ENCODE results near the gene APBB1.

The APBB1 gene

DNA sequence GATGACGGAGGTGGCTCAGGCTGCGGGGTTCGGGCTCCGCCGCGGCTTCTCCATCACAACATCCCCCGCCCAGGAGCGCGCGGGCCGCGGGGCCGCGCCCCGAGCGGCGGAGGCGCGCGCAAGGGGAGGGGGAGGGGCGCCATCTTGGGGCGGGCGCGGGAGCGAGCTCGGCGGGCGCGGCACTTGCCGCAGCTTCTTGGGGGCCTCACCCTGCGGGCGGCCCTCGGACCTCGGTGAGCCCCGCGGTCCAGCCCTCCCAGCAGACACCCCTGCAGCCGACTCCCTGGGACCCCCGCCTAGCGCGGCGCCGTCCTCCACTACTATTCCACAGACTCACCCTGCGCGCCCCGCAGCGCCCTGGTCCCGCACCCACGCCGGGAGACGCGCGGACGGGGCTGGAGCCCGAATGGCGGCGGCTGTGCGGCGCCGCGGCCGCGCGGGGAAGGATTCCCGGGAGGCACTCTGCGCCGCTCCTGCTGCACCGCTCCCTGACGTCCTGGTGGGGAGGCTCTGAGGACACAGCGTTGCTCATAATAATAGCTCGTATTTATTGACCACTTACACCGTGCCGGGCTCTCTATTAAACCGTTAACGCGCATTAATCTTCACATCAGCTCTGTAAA lies at the start of gene APBB1:
Gene APBB1 (minus strand): TSS at position 86 of the 623 bp plus-strand sequence. CDS start 7,747 bp downstream, outside the sequence.
- DNase-seq, result peak; percentile 28 to 77 (median 46)

DNA sequence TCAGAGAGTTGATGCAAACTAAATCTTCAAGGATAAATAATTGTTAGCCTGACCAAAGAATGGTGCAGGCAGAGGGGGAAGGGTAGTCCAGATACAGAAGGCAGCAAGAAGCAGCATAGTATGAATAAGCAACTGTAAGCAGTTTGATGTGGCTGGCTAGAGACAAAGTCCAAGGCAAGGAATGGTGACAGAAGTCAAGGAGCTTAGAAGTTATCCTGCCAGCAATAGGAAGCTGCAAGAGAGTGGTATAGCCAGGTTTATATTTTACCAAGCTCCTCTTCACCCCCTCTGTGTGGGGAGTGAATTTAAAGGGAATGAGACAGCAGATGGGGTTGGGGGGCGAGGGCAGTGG lies 40.2 kb upstream of the APBB1 start:
- DNase-seq, result no peak

DNA sequence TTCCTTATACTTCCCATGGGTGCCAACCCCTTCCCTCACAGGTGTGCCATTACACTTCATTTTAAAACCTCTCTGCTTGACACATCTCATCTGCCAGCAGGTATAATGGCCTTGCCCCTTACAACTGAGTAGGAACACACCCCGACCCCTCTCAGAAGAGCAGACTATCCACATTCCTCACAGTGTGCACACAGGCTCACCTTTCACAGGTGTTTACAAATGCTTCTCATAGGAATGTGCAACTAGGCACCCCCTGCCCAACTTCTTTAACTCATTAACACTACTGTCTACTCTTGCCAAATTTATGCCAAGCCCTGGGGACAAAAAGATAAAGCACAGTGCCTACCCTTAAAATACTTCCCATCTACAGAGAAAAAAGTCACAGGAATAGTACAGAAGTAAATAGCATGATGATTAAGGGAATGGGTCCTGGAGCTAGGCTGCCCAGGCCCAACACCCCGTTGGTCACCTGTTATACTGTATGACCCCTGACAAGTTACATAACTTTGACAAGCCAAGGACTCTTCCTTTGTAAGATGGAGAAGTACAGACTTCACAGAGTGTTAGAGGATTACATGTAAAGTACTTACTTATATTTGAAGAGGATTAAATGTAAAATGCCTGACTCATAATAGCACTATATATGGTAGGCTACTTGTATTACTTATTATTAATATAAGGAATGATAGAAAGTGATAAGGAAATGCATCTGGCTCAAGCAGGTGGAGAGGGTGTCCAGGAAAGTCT lies 39.6 kb upstream of the APBB1 start:
- no peak for DNase-seq

DNA sequence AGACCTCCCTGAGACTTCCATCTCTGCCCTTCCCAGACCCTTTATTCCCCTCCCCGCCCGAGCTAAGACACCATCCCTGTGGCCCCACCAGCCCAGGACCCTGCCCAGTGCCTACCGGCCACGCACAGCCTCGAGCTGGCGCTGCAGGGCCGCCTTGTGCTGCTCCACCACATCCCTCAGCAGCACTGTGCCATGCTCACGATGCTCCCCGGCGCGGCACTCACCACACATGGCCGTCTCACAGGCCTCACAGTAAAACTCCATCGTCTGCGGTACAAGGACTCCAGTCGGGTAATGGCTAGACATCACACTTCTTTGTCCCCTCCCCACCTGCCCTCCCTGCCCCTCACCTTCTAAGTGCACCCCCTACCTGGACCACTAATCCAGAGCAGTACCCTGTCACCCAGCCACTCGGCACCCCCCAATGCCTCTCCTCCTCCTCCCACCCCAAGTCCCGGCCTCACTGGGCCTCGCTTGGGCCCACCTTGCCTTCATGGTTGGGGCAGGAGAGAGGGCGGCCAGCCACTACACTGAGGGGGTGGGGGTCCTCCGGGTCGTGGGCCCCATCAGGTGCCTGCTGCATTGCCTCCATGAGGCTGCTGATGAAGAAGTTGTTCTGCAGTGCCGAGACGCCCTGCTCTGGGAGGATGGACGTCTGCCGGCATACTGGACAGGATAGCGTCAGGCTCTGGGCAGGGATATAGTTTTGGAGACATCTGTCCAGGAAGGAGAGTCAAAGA lies 38.9 kb upstream of the APBB1 start:
- DNase-seq, result no peak

DNA sequence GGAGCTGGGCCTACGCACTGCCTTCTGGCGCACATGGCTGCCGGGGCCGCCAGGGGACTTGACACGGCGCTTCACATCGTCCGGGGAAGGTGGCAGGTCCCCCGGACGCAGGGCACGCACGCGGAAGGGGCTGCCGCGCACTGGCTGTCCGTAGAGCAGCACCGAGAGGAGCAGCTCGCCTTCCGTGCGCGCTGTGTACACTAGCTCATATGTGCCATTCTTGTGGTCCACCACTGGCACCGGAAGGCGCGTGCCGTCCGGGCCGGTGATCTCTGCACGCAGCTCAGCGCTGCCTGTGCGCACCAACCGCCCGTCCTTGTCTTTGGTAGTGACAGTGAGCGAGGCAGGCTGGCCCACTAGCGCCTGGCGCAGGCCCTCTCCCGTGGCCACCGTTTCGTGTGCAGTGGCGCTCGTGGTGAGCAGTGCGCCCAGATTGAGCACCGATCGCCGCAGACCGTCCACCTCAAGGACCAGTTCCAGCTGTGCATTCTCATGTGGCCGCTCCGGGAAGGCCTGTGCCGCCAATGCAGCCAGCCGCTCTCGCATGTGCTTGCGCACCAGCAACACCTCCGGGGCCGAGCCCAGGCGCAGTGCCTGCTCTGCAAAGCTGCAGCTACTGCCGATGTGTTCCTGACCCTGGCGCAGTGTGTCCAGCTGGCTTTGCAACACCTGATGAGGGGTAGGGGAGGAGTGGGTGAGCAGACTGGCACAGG lies 37.6 kb upstream of the APBB1 start:
- no peak for DNase-seq

DNA sequence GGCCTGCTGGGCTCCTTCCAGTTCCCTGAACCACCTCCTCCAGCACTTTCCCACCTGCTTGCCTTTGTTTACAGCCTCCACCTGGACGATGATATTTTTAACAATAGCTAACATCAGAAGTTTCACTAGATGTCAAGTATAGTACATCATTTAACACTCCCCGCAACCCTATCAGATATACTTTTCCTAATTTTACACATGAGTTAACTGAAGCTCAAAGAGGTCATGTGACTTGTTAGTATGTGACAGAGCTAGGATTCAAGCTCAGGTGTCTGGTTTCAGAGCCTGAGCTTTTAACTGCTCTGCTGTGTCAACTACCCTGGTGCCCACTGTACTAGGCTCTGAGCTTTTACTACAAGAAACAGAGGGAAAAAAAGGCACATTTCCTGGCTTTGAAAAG lies 36.2 kb upstream of the APBB1 start:
- no peak for DNase-seq

DNA sequence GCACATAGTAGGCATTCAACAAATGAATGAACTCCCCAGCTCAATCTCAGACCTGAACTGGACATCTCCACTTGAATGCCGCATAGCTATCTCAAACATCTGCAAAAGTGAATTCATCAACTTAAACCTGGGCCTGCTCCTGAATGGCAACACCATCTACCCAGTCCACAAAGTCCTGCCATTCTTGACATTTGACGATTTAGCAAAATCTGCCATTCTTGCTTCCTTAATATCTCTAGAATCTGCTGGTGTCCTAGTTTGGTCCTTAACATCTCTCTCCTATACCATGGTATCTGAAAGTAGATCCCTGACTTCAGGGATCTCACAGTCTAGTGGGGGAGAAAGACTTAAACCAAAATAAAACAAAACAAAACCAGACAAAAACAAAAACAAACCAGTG lies 34.3 kb upstream of the APBB1 start:
- DNase-seq, result no peak

DNA sequence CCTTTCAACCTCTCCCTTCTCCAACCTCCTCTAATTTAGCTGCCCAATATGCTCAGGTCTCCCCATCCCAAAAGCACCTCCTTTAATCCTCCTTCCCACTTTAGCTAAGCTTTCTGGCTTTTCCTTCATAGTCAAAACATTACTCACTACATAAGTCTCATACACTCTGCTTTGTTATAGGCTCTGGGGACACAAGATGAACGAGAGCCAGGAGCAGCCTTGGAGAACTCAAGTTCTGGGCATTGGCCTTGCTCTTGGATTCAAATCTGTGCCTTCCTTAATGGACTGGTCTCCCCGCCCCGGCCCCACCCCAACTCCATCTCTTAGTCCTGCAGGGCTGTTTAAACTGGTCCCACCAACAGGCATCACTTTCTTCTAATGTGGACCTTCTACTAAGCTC lies 33.3 kb upstream of the APBB1 start:
- DNase-seq, result no peak

DNA sequence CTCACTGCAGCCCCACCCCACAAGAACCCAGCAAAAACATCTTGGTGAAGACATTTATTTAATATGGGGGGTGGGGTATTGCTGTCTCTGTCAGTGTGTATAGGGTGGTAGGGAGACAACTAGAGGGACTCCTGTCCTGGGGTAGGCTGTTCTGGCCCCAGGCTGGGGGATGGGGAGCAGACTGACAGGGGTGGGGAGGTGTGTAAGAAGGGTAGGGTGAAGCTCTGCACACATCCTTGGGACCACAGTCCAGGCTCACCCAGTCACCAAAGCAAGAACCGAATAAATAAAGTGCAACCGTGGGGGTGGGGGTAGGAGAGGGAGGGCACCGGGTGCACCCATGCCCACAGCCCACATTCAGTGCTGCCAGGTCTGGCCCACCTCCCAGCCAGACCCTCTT lies 29.7 kb upstream of the APBB1 start:
- DNase-seq, result no peak

DNA sequence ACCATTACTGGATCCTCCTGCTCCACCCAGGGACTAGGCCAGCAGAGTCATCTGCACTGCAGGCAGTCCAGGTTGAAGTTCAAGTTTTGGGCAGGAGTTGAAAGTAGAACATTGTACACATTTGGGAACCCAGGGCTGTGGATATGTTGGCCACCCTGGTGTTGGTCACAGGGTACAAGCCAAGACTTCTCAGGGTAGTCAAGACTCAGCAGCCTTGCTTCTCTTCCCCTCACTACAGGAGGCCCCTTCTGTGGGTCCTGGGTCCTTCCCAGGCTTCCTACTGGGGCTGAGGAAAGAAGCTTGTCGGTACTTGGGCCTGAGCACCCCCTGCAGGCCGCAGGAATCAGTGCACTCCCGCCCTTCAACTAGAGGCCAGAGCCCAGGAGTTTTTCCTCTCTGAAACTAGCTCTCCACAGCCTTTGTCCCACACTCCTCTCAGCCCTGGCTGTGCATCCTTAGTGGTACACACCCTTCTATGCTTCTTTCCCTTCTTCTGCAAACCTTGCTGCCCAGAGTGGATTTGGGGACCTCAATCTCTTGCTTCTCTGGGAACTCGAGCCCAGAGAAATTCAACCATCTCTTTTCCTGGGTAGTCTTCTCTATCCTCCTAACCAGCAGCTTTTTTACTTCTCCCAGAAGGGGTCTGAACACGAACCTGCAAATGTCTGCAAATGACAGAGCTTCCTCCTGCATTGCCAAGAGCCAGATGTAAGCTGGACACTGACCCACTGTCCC lies 24.5 kb upstream of the APBB1 start:
- DNase-seq, result peak in 3 of 4 experiments; percentile 7 to 48 (median 18)

DNA sequence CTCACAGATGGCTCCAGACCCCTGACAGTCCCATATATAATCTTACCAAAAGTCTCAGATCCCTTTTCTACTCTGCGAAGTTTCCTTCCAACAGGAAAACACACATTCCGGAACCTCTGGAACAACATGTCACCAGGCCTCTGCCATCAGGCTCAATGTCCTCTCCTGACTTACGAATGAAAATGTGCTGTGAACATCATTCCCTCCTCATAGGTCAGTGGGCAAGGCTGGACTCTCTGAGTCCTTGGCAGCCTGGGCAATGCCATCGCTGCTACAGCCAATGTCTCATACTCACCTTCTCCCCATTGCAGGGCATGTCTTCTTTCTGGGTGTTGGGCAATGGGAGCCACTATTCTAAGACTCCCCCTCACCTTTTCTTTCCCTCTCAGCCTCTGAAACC lies 23.5 kb upstream of the APBB1 start:
- DNase-seq, result no peak

DNA sequence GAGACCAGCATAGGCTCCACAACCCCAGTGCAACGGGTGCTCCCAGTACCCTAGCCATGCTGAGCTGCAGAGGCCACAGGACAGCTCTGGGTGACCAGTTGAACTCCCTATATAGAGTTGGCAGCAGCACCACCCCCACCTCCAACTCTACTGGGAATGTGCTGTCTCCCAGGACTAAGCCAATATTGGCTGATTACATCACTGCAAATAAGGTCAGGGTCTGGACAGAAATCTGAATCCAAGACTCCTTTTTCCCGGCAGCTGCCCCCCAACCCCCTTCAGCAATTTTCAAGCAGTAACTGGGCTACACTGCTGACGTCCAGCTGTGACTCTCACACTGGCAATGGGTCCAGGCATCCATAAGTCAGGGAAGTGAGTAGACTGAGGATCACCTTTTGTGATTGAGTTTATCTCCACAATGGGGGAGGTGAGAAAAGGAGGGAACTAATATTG lies 22.0 kb upstream of the APBB1 start, which contains the start of gene HPX:
Gene HPX (minus strand): TSS at position 82 of the 453 bp plus-strand sequence. CDS start 24 bp downstream, at position 58.
- DNase-seq, result no peak

DNA sequence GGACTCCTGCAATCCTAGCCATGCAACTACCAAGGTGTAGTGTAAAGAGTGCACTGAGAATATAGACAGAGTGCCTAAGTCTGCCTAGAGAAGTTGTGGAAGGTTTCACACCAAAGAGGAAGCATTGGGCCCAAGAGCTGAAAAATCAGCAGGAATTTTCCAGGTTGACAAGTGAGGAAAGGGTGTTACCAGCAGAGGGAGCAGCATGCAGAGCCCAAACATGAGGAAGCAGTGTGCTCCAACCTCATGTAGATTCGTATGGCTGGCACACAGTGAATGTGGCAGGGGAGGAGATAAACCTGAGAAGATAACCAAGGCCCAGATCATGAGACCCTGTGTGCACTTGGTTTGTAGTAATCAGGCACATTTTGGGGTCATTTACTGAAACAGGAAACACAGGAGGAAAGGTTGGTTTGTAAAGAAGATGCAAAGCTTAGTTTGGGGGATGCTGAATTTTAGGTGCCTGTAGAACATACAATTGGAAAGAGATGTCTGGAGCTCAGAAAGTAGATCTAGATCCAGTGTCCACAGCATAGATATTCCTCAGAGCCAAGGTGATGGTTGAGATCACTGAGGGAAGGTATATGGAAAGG lies 20.2 kb upstream of the APBB1 start:
- DNase-seq, result peak in 1 of 4 experiments; percentile 8

DNA sequence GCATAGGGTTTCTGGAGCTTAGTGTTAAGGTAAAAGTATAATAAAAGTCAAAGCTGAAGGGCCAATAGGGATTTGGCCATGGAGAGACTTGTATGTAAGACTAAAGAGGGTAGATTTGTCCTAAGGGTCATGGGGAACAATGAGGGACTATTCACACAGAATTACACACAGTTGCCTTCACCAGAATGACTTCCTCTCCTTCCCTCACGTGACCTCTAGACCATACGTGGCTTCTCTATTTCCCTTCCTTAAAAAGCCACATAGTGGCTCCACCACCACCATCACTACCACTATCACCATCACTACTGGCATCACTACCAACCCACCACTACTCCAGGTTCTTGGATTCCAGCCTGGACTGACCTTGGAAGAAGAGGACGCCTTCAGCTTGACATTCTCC lies 19.1 kb upstream of the APBB1 start:
- DNase-seq, result no peak

DNA sequence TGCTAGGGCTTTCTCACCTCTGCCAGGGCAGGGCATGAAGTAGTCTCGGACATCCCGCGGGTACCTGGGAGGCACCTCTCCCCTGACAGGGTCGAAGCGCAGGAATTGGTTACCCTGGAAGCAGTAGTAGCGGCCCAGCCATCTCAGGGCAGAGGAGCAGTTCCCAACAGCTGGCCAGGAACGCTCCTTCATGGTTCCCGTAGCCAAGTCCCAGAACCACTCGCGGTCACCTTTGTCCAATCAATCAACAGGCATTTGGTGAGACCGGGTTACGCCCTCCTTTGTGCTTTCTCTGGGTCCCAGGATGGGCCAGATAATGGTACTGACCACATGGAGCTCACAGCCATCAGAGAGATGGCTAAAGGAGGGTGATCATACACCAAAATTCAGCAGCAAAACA lies 18.5 kb upstream of the APBB1 start:
- no peak for DNase-seq

DNA sequence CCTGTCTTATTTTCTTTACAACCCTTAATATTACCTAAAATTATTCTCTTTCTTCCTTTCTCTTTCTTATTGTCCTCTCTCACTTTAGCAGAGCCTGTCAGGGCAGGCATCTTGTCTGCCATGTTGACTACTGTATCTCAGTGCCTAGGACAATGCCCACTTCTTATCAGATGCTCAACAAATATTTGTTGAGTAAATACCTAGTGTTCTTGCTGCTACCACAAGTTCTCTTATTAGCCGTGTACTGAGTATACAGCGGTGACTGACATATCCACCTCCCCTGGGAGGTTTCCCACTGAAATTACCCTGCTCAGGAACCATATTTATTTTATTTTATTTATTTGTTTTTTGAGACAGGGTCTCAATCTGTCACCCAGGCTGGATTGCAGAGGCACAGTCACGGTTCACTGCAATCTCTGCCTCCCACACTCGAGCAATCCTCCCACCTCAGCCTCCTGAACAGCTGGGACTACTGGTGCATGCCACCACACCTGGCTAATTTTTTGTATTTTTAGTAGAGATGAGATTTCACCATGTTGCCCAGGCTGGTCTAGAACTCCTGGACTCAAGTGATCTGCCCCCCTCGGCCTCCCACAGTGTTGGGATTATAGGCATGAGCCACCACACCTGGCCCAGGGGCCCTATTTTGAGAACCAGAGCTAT lies 15.2 kb upstream of the APBB1 start:
- DNase-seq, result no peak

DNA sequence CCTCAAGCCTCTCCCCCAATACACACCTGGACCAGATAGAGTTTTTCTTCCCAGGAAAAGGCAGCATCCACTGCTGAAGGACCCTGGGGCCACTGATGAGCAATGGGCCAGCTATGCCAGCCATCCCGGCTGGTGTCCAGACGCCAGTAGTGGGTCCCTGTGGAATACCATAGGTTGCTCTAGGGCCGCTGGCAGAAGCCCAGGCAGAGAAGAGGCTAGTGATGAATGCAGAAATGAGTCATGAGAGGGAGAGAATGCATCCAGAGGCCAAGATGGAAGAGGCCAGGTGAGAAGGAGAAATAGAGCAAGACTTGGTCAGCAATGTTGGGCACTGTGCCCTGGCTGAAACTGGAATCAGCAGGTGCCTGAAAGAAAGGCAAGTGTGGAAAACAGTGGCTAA lies 13.0 kb upstream of the APBB1 start:
- DNase-seq, result no peak

DNA sequence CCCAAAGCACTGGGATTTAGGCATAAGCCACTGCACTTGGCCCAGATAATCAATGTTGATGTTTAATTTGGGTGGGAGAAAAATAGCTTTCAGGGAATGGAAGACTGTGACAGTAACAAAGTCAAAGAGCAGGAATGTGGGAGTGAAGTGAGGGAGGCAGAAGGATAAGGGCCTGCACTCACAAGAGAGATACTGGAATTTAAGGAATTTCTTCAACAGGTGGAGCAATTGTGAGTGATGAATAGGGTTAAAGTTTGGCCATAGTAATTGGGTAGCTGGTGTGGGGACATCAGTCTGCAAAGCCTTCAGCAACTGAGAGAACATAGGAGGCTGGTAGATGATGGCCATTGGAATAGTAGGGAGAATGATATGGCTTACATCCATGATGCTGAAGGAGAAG lies 8.6 kb upstream of the APBB1 start:
- DNase-seq, result no peak

DNA sequence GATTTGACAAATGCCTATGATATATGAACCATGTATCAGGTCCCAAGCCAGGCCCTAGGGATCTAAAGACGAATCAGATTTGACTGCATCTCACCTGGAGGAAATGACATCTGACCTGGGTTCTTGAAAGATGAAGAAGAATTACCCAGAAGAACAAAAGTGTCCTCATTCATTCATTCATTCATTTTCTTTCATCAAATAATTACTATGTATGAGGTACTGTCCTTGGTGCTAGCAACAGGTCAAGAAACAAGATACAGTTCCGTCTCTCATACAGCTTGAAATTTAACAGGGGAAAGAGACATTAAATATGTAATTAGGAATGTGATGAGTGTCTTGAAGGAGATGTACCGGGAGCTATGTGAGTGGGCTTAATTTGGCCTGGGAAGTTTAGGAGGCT lies 1.8 kb upstream of the APBB1 start:
- no peak for DNase-seq

DNA sequence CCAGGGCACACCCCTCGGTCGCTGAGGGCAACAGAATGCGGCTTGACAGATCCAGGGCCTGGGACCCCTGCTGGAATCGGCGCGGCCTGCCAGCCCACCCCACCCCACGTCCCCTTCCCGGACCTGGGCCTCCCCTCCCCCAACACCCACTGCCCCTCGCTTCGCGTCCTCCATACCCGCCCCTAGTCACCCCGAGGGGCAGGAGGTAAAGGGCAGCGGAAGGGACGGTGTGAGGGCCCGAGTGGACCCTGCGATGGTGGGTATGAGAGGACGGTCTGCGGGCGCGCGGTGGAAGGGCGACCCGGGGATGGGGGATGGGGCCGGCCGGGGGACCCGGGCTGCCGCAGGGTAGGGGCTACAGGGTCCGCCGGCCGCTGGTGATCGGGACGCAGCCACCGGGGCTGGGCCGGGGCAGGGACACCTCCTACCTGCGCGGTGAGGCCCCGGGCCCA lies 311 bp downstream of the APBB1 start:
- peak in 1 of 4 experiments; percentile 16 for DNase-seq

DNA sequence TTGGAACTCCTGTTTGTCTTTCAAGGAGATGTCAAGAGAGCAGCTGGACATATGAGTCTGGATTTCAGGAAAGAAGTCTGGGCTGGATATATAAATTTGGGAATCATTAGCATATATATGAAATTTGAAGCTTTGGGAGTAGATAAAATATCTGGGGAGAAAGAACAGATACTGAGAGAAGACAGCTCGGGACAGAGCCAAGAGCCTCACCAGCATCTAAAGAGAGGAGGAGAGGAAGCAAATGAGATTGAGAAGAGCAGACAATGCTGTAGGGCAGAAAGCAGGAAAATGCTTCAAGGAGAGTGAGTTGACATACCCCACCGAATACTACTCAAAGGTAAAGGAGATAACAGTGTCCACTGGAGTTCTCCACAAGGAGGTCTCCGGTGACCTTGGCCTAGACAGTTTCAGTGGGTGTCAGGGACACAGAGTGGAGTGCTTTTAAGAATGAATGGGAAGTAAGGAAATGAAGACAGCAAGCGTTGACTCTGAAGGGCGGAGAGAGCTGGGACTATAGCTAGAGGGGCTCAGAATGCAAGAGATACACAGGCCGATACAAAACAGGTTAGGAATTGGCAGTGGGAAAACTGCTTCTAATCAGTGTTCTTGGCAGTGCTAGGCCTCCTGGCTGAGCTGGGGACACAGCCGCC lies 862 bp downstream of the APBB1 start:
- DNase-seq, result no peak

Measured in activated naive CD4-positive, alpha-beta T cell (primary cell).